ENCODE data around the gene RFTN2.

- TF ChIP-seq EZH2 (IDR thresholded peaks at IDR 0.05; ENCODE audit: insufficient read depth, poor library complexity, severe bottlenecking) (no peak), EZH2phosphoT487 (IDR thresholded peaks at IDR 0.05; ENCODE audit: insufficient read depth, low read depth) (no peak)
These were observed 29.2 kb upstream of the RFTN2 start for GRCh38 chr2:197704434-197705120.

All from GM23248 (cell line).